Jurkat, Clone E6-1 (cell line): ENCODE results near the gene CPPED1. TPM values are rescaled to one million over a fixed set of nuclear protein-coding genes. Genes with fewer than 3 reads are reported as not detected.
"Not testable (repeated sequence)": the region's sequence is repeated elsewhere in the genome, so short reads cannot be mapped to it uniquely, and the experiment has no call there.

ENCODE experiments used
- DNase-seq: peaks from one replicate; pipeline ENCODE4 v3.0.0-alpha.2; 2011; ENCODE audit warnings: low read depth, low spot score
- H3K4me3 ChIP-seq: 2 replicates; pipeline ENCODE4 v1.5.1; 2011; ENCODE audit warnings: mild to moderate bottlenecking, low read length, control low read depth, moderate library complexity
- polyA plus RNA-seq: library from polyadenylated mRNA; unstranded; fragments of >200 nt; gene quantifications from one replicate; pipeline ENCODE4 v1.2.1, GENCODE V29; 2012; ENCODE audit warnings: missing spikeins; ENCODE audit not compliant: insufficient read length, insufficient read depth

CPPED1 gene, protein sequence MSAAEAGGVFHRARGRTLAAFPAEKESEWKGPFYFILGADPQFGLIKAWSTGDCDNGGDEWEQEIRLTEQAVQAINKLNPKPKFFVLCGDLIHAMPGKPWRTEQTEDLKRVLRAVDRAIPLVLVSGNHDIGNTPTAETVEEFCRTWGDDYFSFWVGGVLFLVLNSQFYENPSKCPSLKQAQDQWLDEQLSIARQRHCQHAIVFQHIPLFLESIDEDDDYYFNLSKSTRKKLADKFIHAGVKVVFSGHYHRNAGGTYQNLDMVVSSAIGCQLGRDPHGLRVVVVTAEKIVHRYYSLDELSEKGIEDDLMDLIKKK
- polyA plus RNA-seq, result 16.6 TPM

DNA sequence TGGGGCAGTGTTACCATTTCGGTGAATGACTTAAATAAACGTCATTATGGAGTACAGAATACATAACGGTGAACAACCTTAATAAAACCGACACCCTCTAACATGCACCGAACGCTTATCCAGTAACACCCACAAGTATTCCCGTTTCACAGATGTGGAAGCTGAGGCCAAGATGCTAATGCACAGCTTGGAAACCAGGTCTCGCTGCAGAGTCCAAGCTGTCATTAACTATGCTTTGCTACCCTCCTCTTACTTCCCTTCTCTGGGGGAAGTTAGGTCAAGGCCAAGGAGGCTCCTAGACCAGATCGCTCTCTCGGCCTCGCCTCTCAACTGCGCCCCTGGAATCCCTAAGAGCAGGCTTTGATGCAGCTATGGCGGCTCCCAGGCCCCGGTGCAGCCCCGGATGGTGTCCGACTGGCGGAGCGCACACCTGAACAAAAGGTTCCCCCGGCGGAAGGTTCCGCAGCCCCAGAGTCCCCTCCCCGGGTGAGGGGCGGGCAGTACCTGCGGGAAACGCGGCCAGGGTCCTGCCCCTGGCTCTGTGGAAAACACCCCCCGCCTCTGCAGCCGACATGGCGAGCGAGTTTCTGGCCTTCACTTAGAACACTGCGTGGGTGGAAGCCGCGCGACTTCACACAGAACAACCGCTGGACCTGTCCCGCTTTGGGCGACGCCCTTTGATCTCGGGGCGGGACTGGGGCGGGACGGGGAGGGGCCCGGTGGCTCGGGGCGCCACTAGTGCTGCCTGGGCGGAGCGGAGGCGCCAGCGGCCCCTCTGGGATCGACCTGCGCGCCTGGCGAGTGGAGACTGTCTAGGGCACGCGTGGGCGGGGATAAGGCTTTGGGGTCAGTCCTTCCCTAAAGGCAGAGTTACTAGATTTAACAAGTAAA, at the start of gene CPPED1:
Gene CPPED1, minus strand, starts transcription at position 685 of the 891 bp plus-strand sequence. Its CDS starts 111 bp downstream, at position 574.
- peak; percentile 90 for DNase-seq
- peak within 1 kb of the TSS; percentile 99 for H3K4me3 ChIP-seq

DNA sequence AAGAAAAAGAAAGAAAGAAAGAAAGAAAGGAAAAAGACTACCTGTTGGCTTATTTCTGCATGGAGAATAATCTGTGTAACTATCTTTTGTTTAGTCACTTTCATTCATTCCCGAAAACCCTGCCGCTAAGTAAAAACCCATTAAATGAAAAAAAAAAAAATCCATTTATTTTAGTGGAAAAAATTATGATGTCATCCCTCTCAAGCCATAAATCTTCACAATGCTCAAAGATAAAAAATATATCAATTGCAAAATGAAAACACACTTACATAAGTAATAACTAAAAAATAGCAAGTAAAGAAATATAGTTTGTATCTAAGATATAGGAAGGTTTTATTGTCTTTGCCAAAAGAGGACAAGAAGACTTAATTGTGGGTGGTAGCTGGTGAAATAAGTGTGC, 46.5 kb upstream of the CPPED1 start:
- H3K4me3 ChIP-seq, result no peak overlapping the region
- DNase-seq, result no peak

DNA sequence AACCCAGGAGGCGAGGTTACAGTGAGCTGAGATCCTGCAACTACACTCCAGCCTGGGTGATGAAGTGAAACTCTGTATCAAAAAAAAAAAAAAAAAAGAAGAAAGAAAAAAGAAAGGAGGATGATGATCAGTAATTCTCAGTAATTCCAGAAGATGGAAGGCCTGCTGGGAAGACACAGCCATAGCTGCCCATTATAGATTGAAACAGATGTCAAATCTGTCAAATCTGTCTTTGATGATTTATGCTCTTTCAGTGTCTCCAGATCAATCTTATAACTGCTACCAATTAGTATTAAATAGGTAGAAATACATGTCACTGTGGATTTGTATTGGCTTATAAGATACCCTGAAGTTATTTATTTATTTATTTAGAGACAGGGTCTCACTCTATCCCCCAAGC, 42.9 kb upstream of the CPPED1 start:
- no peak overlapping the region for H3K4me3 ChIP-seq
- DNase-seq, result no peak

DNA sequence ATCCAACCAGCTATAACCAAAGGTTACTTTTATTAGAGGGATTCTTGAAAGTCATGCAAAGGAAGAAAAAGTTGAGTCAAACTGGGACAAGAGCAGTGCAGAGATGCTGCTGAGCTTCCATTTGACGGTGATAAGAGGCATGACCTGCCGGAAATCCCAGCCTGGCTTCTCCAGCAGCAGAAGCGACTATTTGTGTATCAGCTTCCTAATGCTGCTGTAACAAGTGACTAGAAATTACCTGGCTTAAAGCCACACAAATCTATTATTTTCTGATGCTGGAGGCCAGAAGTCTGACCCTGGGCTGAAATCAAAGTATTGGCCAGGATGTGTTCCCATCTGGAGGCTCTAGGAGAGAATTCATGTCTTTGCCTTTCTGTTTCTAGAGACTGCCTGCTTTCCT, 41.6 kb upstream of the CPPED1 start:
- no peak for DNase-seq

DNA sequence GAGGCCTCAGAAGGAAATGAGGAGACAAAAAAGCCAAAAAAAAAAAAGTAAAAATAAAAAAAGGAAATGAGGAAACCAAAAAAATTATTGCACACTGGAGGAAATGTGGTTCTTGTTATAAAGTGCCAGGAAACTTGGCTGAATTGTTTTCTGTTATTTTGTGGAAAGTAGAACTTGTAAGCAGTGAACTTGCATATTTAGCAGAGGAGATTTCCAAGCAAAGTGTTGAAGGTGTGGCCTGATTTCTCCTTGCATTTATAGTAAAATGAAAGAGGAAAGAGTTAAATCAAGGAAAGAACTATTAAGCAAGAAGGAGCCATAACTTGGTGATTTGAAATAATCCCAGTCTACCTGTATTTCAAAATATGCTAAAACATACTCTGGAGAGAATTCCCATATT, 34.1 kb upstream of the CPPED1 start:
- DNase-seq, result peak; percentile 36
- no peak overlapping the region for H3K4me3 ChIP-seq

More for the DNA sequence above, 41.6 kb upstream of the CPPED1 start:
- H3K4me3 ChIP-seq, result no peak overlapping the region

DNA sequence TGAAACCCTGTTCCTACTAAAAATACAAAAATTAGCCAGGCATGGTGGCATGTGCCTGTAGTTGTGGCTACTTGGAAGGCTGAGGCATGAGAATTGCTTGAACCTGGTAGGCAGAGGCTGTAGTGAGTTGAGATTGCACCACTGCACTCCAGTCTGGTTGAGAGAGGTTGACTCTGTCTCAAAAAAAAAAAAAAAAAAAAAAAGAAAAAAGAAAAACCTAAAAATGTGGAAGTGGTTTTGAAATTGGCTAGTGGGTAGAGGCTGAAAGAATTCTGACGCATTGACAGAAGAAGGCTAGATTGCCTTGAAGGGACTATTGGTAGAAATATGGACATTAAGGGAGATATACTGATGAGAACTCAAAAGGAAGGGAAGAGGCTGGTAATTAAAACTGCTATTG, 33.6 kb upstream of the CPPED1 start:
- DNase-seq, result peak; percentile 46
- no peak overlapping the region for H3K4me3 ChIP-seq

DNA sequence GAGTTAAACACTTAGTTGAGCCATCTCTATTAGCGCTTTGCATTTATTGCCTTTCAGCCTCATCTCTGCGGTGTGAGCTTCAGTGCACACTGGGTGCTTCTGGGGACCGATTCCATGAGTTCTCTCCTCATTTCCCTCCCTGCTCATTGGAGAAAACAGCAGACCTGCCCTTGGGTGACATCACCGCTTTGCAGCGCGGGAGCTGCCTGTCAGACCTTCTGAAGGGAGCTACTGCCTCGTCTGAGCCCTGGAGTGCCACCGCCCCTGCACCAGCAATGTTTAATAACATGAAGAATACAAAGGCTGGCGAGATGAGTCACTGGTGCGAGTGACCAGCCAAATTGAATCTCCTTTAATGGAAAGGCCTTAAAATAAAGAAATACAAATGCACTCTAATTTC, 30.2 kb upstream of the CPPED1 start:
- no peak overlapping the region for H3K4me3 ChIP-seq
- no peak for DNase-seq

DNA sequence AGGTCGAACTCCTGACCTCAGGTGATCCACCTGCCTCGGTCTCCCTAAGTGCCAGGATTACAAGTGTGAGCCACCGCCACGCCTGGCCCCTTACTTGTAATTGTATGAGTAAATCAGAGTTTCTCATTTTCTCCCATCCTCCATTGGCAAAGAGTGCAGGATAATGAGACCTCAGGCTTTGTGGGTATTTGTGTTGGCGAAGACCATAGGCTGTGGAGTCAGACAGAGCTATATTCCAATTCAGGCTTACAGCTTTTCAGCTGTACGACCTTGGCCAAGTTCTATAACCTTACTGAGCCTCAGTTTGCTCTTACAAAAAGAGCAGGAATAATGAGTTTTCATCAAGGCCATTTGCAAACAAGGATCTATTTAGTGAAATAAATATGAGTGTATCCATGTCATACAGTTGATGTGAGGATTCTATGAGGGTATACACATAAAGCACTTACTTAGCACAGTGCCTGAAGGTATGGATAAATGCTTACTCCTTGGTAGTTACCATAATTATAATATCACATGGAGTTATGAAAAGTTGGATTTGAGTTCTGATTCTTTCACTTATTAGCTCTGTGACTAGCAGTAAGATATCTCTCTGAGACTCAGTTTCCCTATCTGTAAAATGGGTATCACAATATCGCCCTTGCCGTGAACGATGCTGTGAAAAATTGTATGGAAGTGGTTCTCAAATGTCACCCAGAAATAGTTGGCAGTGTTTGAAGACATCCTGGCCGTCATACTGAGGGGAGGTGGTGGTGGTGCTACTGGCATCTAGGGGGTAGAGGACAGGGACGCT, 25.6 kb upstream of the CPPED1 start:
- no peak for DNase-seq
- H3K4me3 ChIP-seq, result no peak overlapping the region

DNA sequence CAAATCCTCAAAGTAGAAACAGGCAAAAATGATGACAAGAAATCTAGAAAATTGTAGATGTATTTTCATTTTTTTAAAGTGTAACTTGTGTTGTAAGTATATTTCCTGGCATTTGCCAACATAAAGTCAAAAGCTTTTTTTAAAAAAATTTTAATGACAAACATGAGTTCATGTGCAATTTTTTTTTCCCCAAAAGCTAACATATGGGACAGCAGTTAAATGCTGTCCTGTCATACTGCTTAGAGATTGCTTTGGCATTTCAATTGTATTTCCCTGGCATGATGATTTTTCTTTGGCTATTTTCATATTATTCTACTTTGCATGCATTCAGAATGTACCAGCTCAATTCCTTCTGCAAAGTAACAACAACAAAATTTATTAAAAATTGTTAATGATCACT, 24.5 kb upstream of the CPPED1 start:
- no peak overlapping the region for H3K4me3 ChIP-seq
- no peak for DNase-seq

DNA sequence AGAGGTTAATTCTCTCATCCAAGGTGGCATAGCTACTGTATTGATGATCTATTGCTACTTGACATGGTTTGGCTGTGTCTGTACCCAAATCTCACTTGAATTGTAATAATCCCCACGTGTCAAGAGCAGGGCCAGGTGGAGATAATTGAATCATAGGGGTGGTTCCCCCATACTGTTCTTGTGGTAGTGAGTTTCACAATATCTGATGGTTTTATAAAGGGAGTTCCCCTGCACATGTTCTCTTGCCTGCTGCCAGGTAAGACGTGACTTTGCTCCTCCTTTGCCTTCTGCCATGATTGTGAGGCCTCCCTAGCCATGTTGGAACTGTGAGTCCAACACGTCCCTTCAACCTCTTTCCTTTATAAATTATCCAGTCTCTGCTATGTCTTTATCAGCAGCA, 22.9 kb upstream of the CPPED1 start:
- no peak for DNase-seq
- no peak overlapping the region for H3K4me3 ChIP-seq

DNA sequence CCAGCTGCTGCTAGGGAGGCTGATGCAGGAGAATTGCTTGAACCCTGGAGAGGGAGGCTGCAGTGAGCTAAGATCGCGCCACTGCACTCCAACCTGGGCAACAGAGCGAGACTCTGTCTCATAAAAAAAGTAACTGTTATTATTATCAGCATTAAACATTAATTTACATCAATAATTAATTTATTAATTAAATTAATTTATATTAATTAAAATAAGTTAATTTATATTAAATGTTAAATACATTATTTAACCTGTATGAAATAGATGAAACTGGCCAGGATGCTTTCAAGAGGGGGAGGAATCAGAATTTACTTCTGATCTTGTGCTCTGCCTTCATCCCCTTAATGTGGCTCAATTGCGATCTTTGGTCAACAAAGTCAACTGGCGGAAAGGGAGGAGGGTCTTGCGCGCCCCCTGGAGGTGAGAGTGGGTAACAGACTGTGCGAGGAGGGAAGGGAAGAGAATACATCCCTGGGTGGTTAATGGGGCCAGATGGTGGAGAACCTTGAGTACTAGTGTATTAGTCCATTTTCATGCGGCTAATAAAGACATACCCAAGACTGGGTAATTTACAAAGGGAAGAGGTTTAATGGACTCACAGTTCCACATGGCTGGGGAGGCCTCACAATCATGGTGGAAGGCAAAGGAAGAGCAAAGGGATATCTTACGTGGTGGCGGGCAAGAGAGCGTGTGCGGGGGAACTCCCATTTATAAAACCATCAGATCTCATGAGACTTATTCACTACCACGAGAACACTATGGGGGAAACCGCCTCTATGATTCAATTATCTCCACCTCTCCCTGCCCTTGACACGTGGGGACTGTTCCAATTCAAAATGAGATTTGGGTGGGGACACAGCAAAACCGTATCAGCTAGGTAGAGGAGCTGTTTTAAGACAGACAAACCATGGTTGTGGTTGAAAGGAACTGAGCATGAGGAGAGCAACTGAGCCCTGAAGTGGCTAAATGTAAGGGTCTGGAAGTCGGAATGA, 15.7 kb upstream of the CPPED1 start:
- H3K4me3 ChIP-seq, result no peak overlapping the region
- DNase-seq, result peak; percentile 63

DNA sequence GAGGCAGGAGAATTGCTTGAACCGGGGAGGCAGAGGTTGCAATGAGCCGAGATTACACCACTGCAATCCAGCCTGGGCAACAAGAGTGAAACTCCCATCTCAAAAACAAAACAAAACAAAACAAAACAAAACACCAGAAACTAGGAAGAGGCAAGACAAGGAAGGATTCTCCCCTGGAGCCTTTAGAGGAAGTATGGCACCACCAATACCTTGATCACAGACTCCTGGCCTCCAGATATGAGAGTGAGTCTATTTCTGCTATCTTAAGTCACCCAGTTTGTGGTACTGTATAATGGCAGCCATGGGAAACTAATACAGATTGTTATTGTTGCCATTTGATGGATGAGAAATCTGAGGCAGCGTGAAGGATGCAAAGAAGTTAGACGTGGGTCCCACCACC, 14.6 kb upstream of the CPPED1 start:
- no peak for DNase-seq
- no peak overlapping the region for H3K4me3 ChIP-seq

DNA sequence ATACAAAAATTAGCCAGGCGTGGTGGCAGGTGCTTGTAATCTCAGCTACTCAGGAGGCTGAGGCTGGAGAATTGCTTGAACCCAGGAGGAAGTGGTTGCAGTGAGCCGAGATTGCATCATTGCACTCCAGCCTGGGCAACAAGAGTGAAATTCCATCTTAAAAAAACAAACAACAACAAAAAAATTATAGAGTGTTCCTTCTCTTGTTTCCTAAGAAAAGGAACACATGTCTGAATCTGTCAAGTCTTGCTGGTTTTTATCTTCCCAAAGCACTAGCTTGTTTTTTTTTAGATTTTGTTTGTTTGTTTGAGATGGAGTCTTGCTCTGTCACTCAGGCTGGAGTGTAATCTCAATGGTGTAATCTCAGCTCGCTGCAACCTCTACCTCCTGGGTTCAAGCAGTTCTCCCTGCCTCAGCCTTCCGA, 13.1 kb upstream of the CPPED1 start:
- DNase-seq, H3K4me3 ChIP-seq: not testable (repeated sequence)

DNA sequence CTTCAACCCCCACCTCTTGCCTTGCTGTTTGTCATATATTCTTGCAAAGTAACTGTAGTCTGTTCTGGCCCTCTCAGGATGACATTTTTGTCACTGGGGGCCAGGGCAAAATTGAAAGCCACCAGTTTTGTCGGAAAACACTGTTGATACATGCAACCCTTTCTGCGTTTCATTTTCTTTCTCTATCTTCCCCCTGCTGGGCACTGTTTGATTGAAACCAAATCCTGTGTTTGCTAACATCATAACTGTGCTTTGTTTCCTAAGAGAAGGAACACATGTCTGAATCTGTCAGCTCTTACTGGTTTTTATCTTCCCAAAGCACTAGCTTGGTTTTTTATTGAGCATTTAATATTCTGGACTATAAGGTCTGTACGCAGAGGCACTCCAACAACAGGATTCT, 11.7 kb upstream of the CPPED1 start:
- no peak overlapping the region for H3K4me3 ChIP-seq
- no peak for DNase-seq

DNA sequence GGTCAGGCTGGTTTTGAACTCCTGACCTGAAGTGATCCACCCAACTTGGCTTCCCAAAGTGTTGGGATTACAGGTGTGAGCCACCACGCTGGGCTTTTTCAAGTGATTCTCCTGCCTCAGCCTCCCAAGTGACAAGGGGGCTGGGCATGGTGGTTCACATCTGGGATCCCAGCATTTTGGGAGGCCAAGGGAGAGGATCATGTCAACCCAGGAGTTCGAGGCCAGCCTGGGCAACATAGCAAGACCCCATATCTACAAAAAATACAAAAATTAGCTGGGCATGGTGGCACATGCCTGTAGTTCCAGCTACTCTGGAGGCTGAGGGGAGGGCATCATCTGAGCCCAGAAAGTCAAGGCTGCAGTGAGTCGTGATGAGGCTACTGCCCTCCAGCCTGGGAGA, 10.0 kb upstream of the CPPED1 start:
- H3K4me3 ChIP-seq, DNase-seq: not testable (repeated sequence)

DNA sequence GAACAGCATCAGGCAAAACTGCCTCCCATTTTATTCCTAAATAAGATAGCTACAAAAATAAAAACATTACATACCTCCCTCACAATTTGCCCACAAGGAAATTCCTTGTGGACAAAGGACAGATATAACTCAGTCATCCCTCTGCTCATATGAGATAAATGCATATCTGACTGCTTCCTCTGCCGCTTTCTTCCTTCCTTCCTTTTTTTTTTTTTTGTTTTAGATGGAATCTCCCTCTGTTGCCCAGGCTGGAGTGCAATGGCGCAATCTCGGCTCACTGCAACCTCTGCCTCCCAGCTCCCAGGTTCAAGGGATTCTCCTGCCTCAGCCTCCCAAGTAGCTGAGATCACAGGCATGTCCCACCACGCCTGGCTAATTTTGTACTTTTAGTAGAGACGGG, 9.6 kb upstream of the CPPED1 start:
- not testable (repeated sequence) for H3K4me3 ChIP-seq, DNase-seq

DNA sequence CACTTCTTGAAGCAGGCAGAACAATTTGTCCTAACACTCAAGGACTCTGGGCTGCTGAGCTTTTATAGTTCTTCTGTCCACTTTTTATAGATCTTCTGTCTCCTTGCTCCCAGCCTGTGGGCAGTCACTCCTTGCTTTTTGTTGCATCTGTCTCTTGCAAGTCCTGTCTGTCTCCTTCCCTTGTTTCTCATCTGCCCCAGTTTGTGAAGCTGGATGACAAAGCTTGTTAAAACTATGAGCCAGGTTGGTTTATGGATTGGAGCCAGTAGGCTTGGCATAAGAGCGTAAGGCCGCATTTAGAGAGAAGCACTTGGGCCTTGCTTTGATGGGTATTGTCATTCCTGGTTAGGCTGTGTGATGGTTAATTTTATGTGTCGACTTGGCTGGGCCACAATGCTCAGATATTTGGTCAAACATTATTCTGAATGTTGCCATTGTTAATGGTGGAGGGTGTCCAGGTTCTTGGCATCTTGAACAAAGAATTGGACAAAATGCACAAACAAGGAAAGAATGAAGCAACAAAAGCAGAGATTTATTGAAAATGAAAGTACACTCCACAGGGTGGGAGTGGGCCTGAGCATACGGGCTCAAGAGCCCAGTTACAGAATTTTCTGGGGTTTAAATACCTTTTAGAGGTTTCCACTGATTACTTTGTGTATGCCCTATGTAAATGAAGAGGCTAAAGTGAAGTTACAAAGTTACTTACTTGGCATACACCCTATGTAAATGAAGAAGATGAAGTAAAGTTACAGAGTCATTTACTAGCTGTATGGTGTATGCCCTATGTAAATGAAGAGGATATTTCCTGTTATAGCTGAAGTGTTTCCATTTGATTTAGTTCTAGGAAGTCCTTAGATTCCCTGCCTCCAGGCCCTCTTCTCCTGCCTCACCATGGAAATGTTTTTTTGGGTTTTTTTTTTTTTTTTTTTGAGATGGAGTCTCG, 8.0 kb upstream of the CPPED1 start:
- DNase-seq, result no peak

More for the DNA sequence above, 8.0 kb upstream of the CPPED1 start:
- H3K4me3 ChIP-seq, result no peak overlapping the region
